ENCODE results near the gene MAPK8IP2.

GRCh38 chr22:50624347-50625130, 23.9 kb downstream of the MAPK8IP2 start:
- TF ChIP-seq CTCF (tag by site-specific recombination; IDR thresholded peaks at IDR 0.05): no peak
- TF ChIP-seq PRDM10 (tag by site-specific recombination; IDR thresholded peaks at IDR 0.05): no peak
- no peak for TF ChIP-seq ZNF660 (tag by site-specific recombination; IDR thresholded peaks at IDR 0.05)
- TF ChIP-seq OVOL3 (tag by site-specific recombination; IDR thresholded peaks at IDR 0.05): no peak
- no peak for TF ChIP-seq YY1 (tag by site-specific recombination; IDR thresholded peaks at IDR 0.05)
- TF ChIP-seq ZNF2 (tag by site-specific recombination; IDR thresholded peaks at IDR 0.05): no peak
- TF ChIP-seq ZNF274 (IDR thresholded peaks at IDR 0.05; ENCODE audit: low read length): no peak
- no peak for TF ChIP-seq ZNF274 (tag by site-specific recombination; IDR thresholded peaks at IDR 0.05; ENCODE audit: borderline replicate concordance)
- no peak for TF ChIP-seq ZFP3 (tag by site-specific recombination; IDR thresholded peaks at IDR 0.05; ENCODE audit: low read depth)
